Ovary (tissue), 3 donors: ENCODE measurements around the gene SMTNL2.

Source experiments
- EP300 ChIP-seq: sonication (generic); formaldehyde crosslinking; IDR thresholded peaks from one replicate; pipeline ENCODE4 v1.6.1; 2017; ENCODE audit warnings: antibody characterized with exemption
- TF ChIP-seq, protein P1 (sequence below), 3 donors: fragments of 450-650 bp in 2 of 3; fragments of 200-600 bp in 1 of 3; IDR thresholded peaks; one replicate each; pipeline versions ENCODE4 v1.5.1 to v1.8.0; 2016 to 2022; ENCODE audit warnings: antibody characterized with exemption in 3 of 3, mild to moderate bottlenecking in 1 of 3
- donor health status: DM: no; HTN: no; CAD: no.

GRCh38 chr17:4591529-4591928 lies 7.2 kb downstream of the SMTNL2 start:
- TF ChIP-seq EP300: no peak
- TF ChIP-seq, protein P1, sequence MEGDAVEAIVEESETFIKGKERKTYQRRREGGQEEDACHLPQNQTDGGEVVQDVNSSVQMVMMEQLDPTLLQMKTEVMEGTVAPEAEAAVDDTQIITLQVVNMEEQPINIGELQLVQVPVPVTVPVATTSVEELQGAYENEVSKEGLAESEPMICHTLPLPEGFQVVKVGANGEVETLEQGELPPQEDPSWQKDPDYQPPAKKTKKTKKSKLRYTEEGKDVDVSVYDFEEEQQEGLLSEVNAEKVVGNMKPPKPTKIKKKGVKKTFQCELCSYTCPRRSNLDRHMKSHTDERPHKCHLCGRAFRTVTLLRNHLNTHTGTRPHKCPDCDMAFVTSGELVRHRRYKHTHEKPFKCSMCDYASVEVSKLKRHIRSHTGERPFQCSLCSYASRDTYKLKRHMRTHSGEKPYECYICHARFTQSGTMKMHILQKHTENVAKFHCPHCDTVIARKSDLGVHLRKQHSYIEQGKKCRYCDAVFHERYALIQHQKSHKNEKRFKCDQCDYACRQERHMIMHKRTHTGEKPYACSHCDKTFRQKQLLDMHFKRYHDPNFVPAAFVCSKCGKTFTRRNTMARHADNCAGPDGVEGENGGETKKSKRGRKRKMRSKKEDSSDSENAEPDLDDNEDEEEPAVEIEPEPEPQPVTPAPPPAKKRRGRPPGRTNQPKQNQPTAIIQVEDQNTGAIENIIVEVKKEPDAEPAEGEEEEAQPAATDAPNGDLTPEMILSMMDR (IDR thresholded peaks at IDR 0.05): no peak
